Mesothelial cell of epicardium (in vitro differentiated cells): ENCODE measurements around the gene SYCE1. TPM values are rescaled to one million over a fixed set of nuclear protein-coding genes. Genes with fewer than 3 reads are reported as not detected.

Experiments used
- DNase-seq, 2 experiments: peaks; one replicate each; pipeline ENCODE4 v3.0.0; 2021; ENCODE audit warnings: low spot score in 2 of 2; ENCODE audit not compliant: unreplicated experiment in 2 of 2
- H3K27ac Mint-ChIP-seq: 2 replicates; pipeline ENCODE4 v1.8.0; 2021; ENCODE audit warnings: mixed read lengths
- H3K27me3 Mint-ChIP-seq: 2 replicates; pipeline ENCODE4 v1.8.0; 2021; ENCODE audit warnings: low read depth, mixed read lengths
- H3K36me3 Mint-ChIP-seq: 2 replicates; pipeline ENCODE4 v1.8.0; 2021; ENCODE audit warnings: mixed read lengths
- H3K4me1 Mint-ChIP-seq: 2 replicates; pipeline ENCODE4 v1.8.0; 2021; ENCODE audit warnings: mixed read lengths
- H3K4me3 Mint-ChIP-seq: 2 replicates; pipeline ENCODE4 v1.8.0; 2021; ENCODE audit warnings: mild to moderate bottlenecking, moderate library complexity, mixed read lengths
- H3K9me3 Mint-ChIP-seq: 2 replicates; pipeline ENCODE4 v1.8.0; 2021; ENCODE audit warnings: mixed read lengths
- total RNA-seq: library from RNA; stranded (reverse); gene quantifications from 3 replicates; pipeline ENCODE4 v1.2.1, GENCODE V29; 2021
- TF ChIP-seq, protein P1 (sequence below): fragments of 200-600 bp; sonication (generic); IDR thresholded peaks from one replicate; pipeline ENCODE4 v1.5.0; 2021; ENCODE audit warnings: antibody characterized with exemption; ENCODE audit not compliant: unreplicated experiment

Gene SYCE1
- total RNA-seq, 1 donor from 2014 or later, result not detected

DNA sequence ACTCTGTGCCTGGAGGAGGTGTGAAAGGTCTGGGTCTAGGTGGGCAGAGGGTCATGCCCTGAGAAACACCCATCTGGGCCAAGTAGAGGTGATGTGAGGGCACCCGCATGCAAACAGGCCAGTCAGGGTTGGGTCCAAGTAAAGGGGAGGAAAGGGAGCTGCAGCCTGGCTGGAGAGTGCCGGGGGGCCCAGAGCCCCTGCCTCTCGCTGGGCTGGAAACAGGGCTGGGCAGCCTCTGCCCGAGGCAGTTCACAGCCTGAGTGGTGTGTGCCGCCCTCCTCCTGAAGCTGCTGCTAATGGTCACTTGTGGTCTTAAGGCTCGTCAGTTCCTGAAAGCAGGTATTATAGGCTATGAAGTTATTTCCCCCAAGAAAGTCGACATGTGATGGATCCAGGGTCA, 31.0 kb downstream of the SYCE1 start:
- Mint-ChIP-seq H3K27ac (no peak overlapping the region), H3K4me1 (no peaks in the 10 kb centered on the region), H3K36me3 (peaks cover under 1% of the 10 kb centered on the region), H3K4me3 (no peak overlapping the region), H3K9me3 (peaks cover 59% of the 10 kb centered on the region), H3K27me3 (no peaks in the 10 kb centered on the region)
- TF ChIP-seq, protein P1, sequence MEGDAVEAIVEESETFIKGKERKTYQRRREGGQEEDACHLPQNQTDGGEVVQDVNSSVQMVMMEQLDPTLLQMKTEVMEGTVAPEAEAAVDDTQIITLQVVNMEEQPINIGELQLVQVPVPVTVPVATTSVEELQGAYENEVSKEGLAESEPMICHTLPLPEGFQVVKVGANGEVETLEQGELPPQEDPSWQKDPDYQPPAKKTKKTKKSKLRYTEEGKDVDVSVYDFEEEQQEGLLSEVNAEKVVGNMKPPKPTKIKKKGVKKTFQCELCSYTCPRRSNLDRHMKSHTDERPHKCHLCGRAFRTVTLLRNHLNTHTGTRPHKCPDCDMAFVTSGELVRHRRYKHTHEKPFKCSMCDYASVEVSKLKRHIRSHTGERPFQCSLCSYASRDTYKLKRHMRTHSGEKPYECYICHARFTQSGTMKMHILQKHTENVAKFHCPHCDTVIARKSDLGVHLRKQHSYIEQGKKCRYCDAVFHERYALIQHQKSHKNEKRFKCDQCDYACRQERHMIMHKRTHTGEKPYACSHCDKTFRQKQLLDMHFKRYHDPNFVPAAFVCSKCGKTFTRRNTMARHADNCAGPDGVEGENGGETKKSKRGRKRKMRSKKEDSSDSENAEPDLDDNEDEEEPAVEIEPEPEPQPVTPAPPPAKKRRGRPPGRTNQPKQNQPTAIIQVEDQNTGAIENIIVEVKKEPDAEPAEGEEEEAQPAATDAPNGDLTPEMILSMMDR, result no peak
- DNase-seq, result no peak

DNA sequence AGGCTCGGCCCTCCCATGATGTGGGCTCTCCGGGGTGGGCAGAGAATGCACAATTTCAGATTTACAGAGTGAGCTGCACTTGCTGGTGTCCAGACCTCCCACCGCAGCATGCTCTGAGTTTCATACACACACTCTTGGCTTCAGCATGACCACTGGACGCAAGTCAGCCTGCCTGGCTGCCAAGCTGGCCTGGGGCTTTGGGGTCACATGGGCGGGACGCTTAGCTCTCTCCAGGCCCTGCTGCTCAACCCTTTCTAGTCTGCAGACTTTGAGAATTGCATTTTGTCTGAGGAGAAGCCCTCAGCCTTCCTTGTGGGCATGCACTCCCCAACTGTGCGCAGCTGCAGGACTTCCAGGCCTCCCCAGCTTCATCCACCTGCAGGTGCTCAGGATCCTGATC, 32.5 kb downstream of the SYCE1 start:
- peaks cover 47% of the 10 kb centered on the region for H3K9me3 Mint-ChIP-seq
- no peaks in the 10 kb centered on the region for H3K27me3 Mint-ChIP-seq
- no peaks in the 10 kb centered on the region for H3K36me3 Mint-ChIP-seq

DNA sequence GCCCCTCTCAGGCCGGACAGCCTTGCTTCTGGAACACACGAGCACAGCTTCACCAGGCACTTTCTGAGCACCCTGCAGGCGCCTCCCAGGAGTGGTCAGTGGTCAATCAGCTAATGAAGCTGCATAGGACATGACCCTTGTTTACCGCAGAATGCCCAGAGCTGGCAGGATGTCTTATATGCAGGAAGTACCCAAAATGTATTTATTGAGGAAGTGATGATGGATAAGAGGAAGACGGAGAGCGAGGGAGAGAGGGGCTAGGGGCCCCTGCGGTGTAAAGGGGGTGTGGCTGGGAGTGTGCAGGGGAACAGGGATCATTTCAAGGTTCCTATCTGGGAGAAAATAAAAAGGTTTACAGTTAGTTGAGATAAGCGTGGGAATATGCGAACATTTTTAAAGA, 34.9 kb downstream of the SYCE1 start:
- Mint-ChIP-seq H3K4me1 (no peaks in the 10 kb centered on the region), H3K4me3 (no peak overlapping the region), H3K9me3 (peaks cover 39% of the 10 kb centered on the region), H3K27ac (no peak overlapping the region), H3K27me3 (no peaks in the 10 kb centered on the region), H3K36me3 (peaks cover 2% of the 10 kb centered on the region)
- no peak for DNase-seq
- TF ChIP-seq, protein P1, result no peak

More for the DNA sequence above, 32.5 kb downstream of the SYCE1 start:
- Mint-ChIP-seq H3K4me1 (no peaks in the 10 kb centered on the region), H3K27ac (no peak overlapping the region), H3K4me3 (no peak overlapping the region)
- no peak for DNase-seq
- TF ChIP-seq, protein P1, result no peak

DNA sequence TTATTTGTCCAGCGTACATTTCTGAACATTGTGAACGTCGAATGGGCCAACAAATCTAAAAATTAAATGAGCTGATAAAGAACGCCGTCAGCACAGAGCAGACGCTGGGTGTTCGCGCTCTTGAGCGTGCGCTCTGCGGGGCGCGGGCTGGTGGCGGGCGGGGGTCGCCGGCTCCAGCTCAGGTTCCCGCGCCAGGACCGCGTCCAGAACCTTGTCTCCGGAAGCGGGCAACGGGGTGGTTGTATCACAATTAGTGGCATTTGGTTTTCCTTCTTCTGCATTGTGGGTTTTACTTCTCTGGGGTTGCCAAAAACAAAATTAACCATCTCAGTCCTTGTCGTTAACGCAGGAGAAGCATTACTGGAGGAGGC, 35.8 kb downstream of the SYCE1 start:
- Mint-ChIP-seq H3K9me3 (peaks cover 37% of the 10 kb centered on the region), H3K27ac (no peak overlapping the region), H3K27me3 (no peaks in the 10 kb centered on the region), H3K4me1 (no peaks in the 10 kb centered on the region), H3K4me3 (no peak overlapping the region), H3K36me3 (peaks cover 2% of the 10 kb centered on the region)
- TF ChIP-seq, protein P1, result no peak
- no peak for DNase-seq

DNA sequence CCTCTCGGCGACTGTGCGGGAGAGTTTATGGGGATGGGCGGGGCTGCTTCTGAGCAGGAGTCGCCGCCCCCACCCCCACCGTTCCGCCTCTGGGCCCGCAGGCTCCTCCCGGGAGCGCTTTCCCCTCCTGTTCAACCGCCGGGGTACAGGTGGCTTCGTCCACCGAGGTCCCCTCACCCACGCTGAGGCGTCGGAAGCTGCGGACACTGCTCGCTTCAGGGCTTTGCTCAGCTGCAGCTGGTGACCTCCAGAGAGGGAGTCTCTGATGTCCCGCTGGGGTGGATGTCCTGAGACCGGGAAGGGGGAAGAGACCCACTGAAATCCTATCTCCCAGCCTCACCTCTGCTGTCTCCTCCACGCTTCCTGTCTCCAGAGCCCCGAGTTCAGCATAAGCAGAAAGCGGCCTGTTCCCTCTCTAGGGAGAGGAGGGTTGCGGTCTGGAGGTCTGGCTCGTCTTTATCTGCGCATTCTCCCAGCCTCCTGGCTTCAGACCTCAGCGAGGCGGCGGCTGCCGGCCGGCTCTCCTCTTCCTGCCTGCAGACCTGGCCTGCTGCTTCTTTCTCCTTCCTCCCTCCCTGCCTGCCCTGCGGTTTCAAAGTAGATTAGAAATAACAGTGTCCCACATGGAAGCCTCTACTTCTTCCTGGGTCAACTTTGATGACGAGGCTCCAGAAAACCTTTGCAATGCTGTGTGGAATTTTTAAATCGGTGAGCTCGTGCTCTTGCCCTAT, 36.4 kb downstream of the SYCE1 start:
- TF ChIP-seq, protein P1, result no peak
- Mint-ChIP-seq H3K27ac (no peak overlapping the region), H3K4me3 (no peak overlapping the region), H3K27me3 (no peaks in the 10 kb centered on the region), H3K4me1 (no peaks in the 10 kb centered on the region), H3K9me3 (peaks cover 37% of the 10 kb centered on the region), H3K36me3 (peaks cover 2% of the 10 kb centered on the region)
- DNase-seq, result no peak
